GM18909 (cell line): ENCODE measurements around the gene FRMPD4.
"Not testable (repeated sequence)": the region's sequence is repeated elsewhere in the genome, so short reads cannot be mapped to it uniquely, and the experiment has no call there.

ENCODE experiments used
- ATAC-seq: cut with Tn5 transposase; IDR thresholded peaks from one replicate; pipeline ENCODE4 v1.9.1; 2021; ENCODE audit warnings: mild to moderate bottlenecking; ENCODE audit not compliant: unreplicated experiment, poor library complexity

Gene FRMPD4

GRCh38 chrX:12138361-12139313 lies at the start of gene FRMPD4:
Gene FRMPD4 (plus strand): TSS chrX:12138473. CDS start chrX:12138972, 499 bp downstream.
- no peak for ATAC-seq

- no peak for ATAC-seq
Measured at GRCh38 chrX:12089740-12090139, 48.5 kb upstream of the FRMPD4 start.

- ATAC-seq: no peak
Measured at GRCh38 chrX:12113321-12113720, 25.0 kb upstream of the FRMPD4 start.

- no peak for ATAC-seq
Measured at GRCh38 chrX:12115377-12115776, 22.9 kb upstream of the FRMPD4 start.

GRCh38 chrX:12118134-12118533 lies 20.1 kb upstream of the FRMPD4 start:
- no peak for ATAC-seq

- no peak for ATAC-seq
Measured at GRCh38 chrX:12128017-12128416, 10.3 kb upstream of the FRMPD4 start.

GRCh38 chrX:12137951-12138360 lies 317 bp upstream of the FRMPD4 start:
- ATAC-seq: no peak

GRCh38 chrX:12139934-12140611 lies 1.8 kb downstream of the FRMPD4 start:
- ATAC-seq: no peak

- no peak for ATAC-seq
Measured at GRCh38 chrX:12141511-12141910, 3.2 kb downstream of the FRMPD4 start.

- no peak for ATAC-seq
Measured at GRCh38 chrX:12142661-12143060, 4.4 kb downstream of the FRMPD4 start.

- ATAC-seq: no peak
Measured at GRCh38 chrX:12145402-12145801, 7.1 kb downstream of the FRMPD4 start.

- ATAC-seq: no peak
Measured at GRCh38 chrX:12149670-12150407, 11.6 kb downstream of the FRMPD4 start.

GRCh38 chrX:12153317-12153716 lies 15.0 kb downstream of the FRMPD4 start:
- no peak for ATAC-seq

- no peak for ATAC-seq
Measured at GRCh38 chrX:12153741-12154140, 15.5 kb downstream of the FRMPD4 start.

GRCh38 chrX:12159799-12160198 lies 21.5 kb downstream of the FRMPD4 start:
- ATAC-seq: no peak

GRCh38 chrX:12162420-12162819 lies 24.1 kb downstream of the FRMPD4 start:
- ATAC-seq: no peak

- ATAC-seq: not testable (repeated sequence)
Measured at GRCh38 chrX:12164180-12164579, 25.9 kb downstream of the FRMPD4 start.

- no peak for ATAC-seq
Measured at GRCh38 chrX:12170755-12171154, 32.5 kb downstream of the FRMPD4 start.

GRCh38 chrX:12174358-12174757 lies 36.1 kb downstream of the FRMPD4 start:
- no peak for ATAC-seq

GRCh38 chrX:12197030-12197429 lies 58.8 kb downstream of the FRMPD4 start:
- ATAC-seq: no peak

- no peak for ATAC-seq
Measured at GRCh38 chrX:12206413-12206812, 68.1 kb downstream of the FRMPD4 start.
